Gastroesophageal sphincter (tissue), 3 donors: ENCODE measurements around the gene MINDY4.

Experiments used
- POLR2A ChIP-seq, 2 donors: fragments of 450-650 bp; IDR thresholded peaks; one replicate each; pipeline ENCODE4 v1.6.1; 2017; ENCODE audit warnings: antibody characterized with exemption in 2 of 2, mild to moderate bottlenecking in 2 of 2, moderate library complexity in 1 of 2
- TF ChIP-seq, protein P1 (sequence below), 4 experiments: fragments of 200-600 bp in 2 of 4; fragments of 450-650 bp in 2 of 4; sonication (generic) in 1 of 4; IDR thresholded peaks; one replicate each; pipeline ENCODE4 v1.5.1; 2017 to 2019; ENCODE audit warnings: antibody characterized with exemption in 4 of 4, mild to moderate bottlenecking in 2 of 4, moderate library complexity in 2 of 4

DNA sequence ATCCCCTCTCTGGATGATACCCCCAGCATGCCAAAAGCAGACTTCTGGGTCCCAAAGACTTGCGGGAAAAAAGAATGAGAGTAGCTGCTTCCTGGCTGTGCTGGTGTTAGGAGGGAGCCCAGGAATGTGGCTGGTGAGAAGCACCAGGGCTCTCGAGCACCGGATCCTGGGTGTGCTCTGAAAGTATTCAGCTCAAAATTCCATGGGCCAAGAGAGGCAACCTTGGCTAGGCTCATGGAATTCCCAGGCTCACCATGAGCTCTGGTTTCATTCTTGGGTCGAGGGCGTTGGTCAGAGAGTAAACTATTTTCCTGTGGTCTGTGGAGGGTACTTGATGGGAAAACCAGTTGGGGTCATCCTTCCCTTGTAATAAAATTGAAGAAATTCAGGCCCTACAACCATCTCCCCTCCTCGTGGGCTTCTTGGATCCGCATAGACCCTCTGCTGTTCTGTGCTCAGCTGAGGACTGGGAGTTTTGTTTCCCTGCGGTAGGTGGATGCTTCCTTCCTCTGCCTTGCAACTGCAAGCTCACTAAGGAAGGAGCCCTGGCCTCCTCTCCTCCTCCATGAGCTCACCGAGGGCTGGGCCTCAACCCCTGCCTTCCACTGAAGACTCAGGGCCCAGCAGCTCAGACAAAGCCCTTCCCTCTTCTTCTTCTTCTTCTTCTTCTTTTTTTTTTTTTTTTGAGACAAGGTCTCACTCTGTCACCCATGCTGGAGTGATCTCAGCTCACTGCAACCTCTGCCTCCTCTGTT is 106.0 kb downstream of the MINDY4 start:
- TF ChIP-seq POLR2A (IDR thresholded peaks at IDR 0.05), result no peak
- TF ChIP-seq, protein P1, sequence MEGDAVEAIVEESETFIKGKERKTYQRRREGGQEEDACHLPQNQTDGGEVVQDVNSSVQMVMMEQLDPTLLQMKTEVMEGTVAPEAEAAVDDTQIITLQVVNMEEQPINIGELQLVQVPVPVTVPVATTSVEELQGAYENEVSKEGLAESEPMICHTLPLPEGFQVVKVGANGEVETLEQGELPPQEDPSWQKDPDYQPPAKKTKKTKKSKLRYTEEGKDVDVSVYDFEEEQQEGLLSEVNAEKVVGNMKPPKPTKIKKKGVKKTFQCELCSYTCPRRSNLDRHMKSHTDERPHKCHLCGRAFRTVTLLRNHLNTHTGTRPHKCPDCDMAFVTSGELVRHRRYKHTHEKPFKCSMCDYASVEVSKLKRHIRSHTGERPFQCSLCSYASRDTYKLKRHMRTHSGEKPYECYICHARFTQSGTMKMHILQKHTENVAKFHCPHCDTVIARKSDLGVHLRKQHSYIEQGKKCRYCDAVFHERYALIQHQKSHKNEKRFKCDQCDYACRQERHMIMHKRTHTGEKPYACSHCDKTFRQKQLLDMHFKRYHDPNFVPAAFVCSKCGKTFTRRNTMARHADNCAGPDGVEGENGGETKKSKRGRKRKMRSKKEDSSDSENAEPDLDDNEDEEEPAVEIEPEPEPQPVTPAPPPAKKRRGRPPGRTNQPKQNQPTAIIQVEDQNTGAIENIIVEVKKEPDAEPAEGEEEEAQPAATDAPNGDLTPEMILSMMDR (IDR thresholded peaks at IDR 0.05), result no peak
